OCI-LY3 (cell line): ENCODE results near the gene TPO.

ENCODE experiments used
- H2AFZ ChIP-seq: fragments of 200-600, 300-600 bp; shearing (Covaris generic); 2 replicates; pipeline ENCODE4 v1.6.0; 2014; ENCODE audit warnings: antibody characterized with exemption, low read depth, low read length
- H3K27ac ChIP-seq: fragments of 200-600, 300-600 bp; sonication (generic); 2 replicates; pipeline ENCODE4 v1.5.1; 2014; ENCODE audit warnings: mild to moderate bottlenecking, low read length, moderate library complexity, mixed read lengths
- H3K27me3 ChIP-seq: fragments of 200-600, 300-600 bp; sonication (generic); 2 replicates; pipeline ENCODE4 v1.6.1; 2014; ENCODE audit warnings: low read depth, low read length, mixed read lengths
- H3K36me3 ChIP-seq: fragments of 200-600, 300-600 bp; sonication (generic); replicated peaks from 2 replicates; pipeline ENCODE3; 2014; ENCODE audit warnings: low read depth, low read length, mixed read lengths
- H3K4me1 ChIP-seq: fragments of 300-600, 200-600 bp; sonication (generic); 2 replicates; pipeline ENCODE4 v1.6.1; 2014; ENCODE audit warnings: low read length, mixed read lengths
- H3K4me2 ChIP-seq: fragments of 200-600, 300-600 bp; sonication (generic); 2 replicates; pipeline ENCODE4 v1.6.1; 2014; ENCODE audit warnings: low read length, mixed read lengths
- H3K4me3 ChIP-seq: fragments of 300-600, 200-600 bp; sonication (generic); 2 replicates; pipeline ENCODE4 v1.5.1; 2014; ENCODE audit warnings: antibody characterized with exemption, mild to moderate bottlenecking, low read length, moderate library complexity
- H3K79me2 ChIP-seq: fragments of 300-600, 200-600 bp; shearing (Covaris generic); 2 replicates; pipeline ENCODE4 v1.6.1; 2014; ENCODE audit warnings: mild to moderate bottlenecking, low read length, mixed read lengths
- H3K9ac ChIP-seq: fragments of 300-600, 200-600 bp; shearing (Covaris generic); 2 replicates; pipeline ENCODE4 v1.6.0; 2014; ENCODE audit warnings: mild to moderate bottlenecking, low read length, moderate library complexity
- H3K9me3 ChIP-seq: fragments of 200-600, 300-600 bp; shearing (Covaris generic); 2 replicates; pipeline ENCODE4 v1.6.1; 2014; ENCODE audit warnings: low read length, mixed read lengths; ENCODE audit not compliant: insufficient read depth
- H4K20me1 ChIP-seq: fragments of 200-600, 300-600 bp; sonication (generic); 2 replicates; pipeline ENCODE4 v1.6.1; 2016; ENCODE audit warnings: low read length, mixed read lengths; ENCODE audit not compliant: insufficient read depth
- CTCF ChIP-seq: fragments of 200-600, 300-600 bp; sonication (generic); IDR thresholded peaks from 2 replicates; pipeline ENCODE4 v1.5.1; 2014; ENCODE audit warnings: antibody characterized with exemption, low read length, low read depth
- EZH2phosphoT487 ChIP-seq: fragments of 200-600 bp; shearing (Covaris generic); IDR thresholded peaks from 2 replicates; pipeline ENCODE4 v1.6.1; 2018; ENCODE audit warnings: antibody characterized with exemption, mixed run types, low read depth

TPO gene

GRCh38 chr2:1541040-1541439 is 127.8 kb downstream of the TPO start:
- TF ChIP-seq CTCF (no peak), EZH2phosphoT487 (no peak)

GRCh38 chr2:1541819-1542475 is 128.7 kb downstream of the TPO start:
- no peaks in the 10 kb centered on the region for H3K36me3 ChIP-seq

More at GRCh38 chr2:1541040-1541439, 127.8 kb downstream of the TPO start:
- no peaks in the 10 kb centered on the region for H3K79me2 ChIP-seq
- H3K4me1 ChIP-seq: no peaks in the 10 kb centered on the region
- no peaks in the 10 kb centered on the region for H3K9me3 ChIP-seq
- H3K27me3 ChIP-seq: no peaks in the 10 kb centered on the region
- no peak overlapping the region for H3K9ac ChIP-seq
- no peak overlapping the region for H3K4me3 ChIP-seq
- no peak overlapping the region for H3K27ac ChIP-seq
- no peaks in the 10 kb centered on the region for H3K36me3 ChIP-seq
- no peaks in the 10 kb centered on the region for H4K20me1 ChIP-seq
- no peak overlapping the region for H3K4me2 ChIP-seq
- no peak overlapping the region for H2AFZ ChIP-seq

GRCh38 chr2:1542971-1543370 is 129.7 kb downstream of the TPO start:
- TF ChIP-seq EZH2phosphoT487 (no peak), CTCF (no peak)
- no peak overlapping the region for H3K9ac ChIP-seq
- H3K9me3 ChIP-seq: no peaks in the 10 kb centered on the region

More at GRCh38 chr2:1541819-1542475, 128.7 kb downstream of the TPO start:
- H3K9ac ChIP-seq: no peak overlapping the region
- no peaks in the 10 kb centered on the region for H4K20me1 ChIP-seq
- no peaks in the 10 kb centered on the region for H3K27me3 ChIP-seq
- H2AFZ ChIP-seq: no peak overlapping the region
- no peak overlapping the region for H3K4me2 ChIP-seq
- no peak overlapping the region for H3K27ac ChIP-seq
- no peak overlapping the region for H3K4me3 ChIP-seq
- H3K79me2 ChIP-seq: no peaks in the 10 kb centered on the region
- H3K9me3 ChIP-seq: no peaks in the 10 kb centered on the region
- TF ChIP-seq EZH2phosphoT487 (no peak), CTCF (no peak)
- H3K4me1 ChIP-seq: peaks cover 3% of the 10 kb centered on the region

GRCh38 chr2:1543776-1544477 is 130.7 kb downstream of the TPO start:
- H3K4me3 ChIP-seq: no peak overlapping the region
- no peaks in the 10 kb centered on the region for H3K9me3 ChIP-seq
- no peaks in the 10 kb centered on the region for H3K36me3 ChIP-seq
- H3K4me2 ChIP-seq: no peak overlapping the region
- H3K27ac ChIP-seq: no peak overlapping the region
- H2AFZ ChIP-seq: no peak overlapping the region
- H3K4me1 ChIP-seq: peaks cover 3% of the 10 kb centered on the region
- H3K79me2 ChIP-seq: no peaks in the 10 kb centered on the region
- no peak overlapping the region for H3K9ac ChIP-seq
- TF ChIP-seq CTCF: no peak
- TF ChIP-seq EZH2phosphoT487: no peak
- H4K20me1 ChIP-seq: no peaks in the 10 kb centered on the region
- H3K27me3 ChIP-seq: no peaks in the 10 kb centered on the region

More at GRCh38 chr2:1542971-1543370, 129.7 kb downstream of the TPO start:
- Histone ChIP-seq H3K4me1 (peaks cover 3% of the 10 kb centered on the region), H4K20me1 (no peaks in the 10 kb centered on the region), H2AFZ (no peak overlapping the region), H3K27me3 (no peaks in the 10 kb centered on the region), H3K4me2 (no peak overlapping the region), H3K27ac (no peak overlapping the region), H3K36me3 (no peaks in the 10 kb centered on the region), H3K4me3 (no peak overlapping the region), H3K79me2 (no peaks in the 10 kb centered on the region)
